WTC11 (cell line): ENCODE results near the gene FAM118B.

ENCODE experiments used
- ATF2 ChIP-seq: sonication (generic); formaldehyde crosslinking; IDR thresholded peaks from 2 replicates; pipeline ENCODE4 v1.8.1; 2022; ENCODE audit warnings: low read depth, missing genetic modification reagents, borderline replicate concordance
- CREM ChIP-seq: sonication (generic); formaldehyde crosslinking; IDR thresholded peaks from 2 replicates; pipeline ENCODE4 v1.8.1; 2022; ENCODE audit warnings: mild to moderate bottlenecking, missing genetic modification reagents, moderate library complexity
- CTCF ChIP-seq: fragments of 200-600 bp; IDR thresholded peaks from 2 replicates; pipeline ENCODE4 v1.8.0; 2022; ENCODE audit warnings: antibody characterized with exemption
- ELF4 ChIP-seq: sonication (generic); formaldehyde crosslinking; IDR thresholded peaks from 2 replicates; pipeline ENCODE4 v1.8.1; 2022; ENCODE audit warnings: low read depth, mild to moderate bottlenecking, moderate library complexity, missing genetic modification reagents
- ESRRA ChIP-seq: sonication (generic); formaldehyde crosslinking; IDR thresholded peaks from 2 replicates; pipeline ENCODE4 v1.8.1; 2022; ENCODE audit warnings: mild to moderate bottlenecking, missing genetic modification reagents, borderline replicate concordance
- FOXJ3 ChIP-seq: sonication (generic); formaldehyde crosslinking; IDR thresholded peaks from 2 replicates; pipeline ENCODE4 v1.9.0; 2021; ENCODE audit warnings: missing genetic modification reagents, mild to moderate bottlenecking, borderline replicate concordance
- FOXP4 ChIP-seq: sonication (generic); formaldehyde crosslinking; IDR thresholded peaks from 2 replicates; pipeline ENCODE4 v1.8.0; 2022; ENCODE audit warnings: mild to moderate bottlenecking, missing genetic modification reagents
- SP1 ChIP-seq: sonication (generic); formaldehyde crosslinking; conservative IDR thresholded peaks from 2 replicates; pipeline ENCODE4 v1.8.1; 2022; ENCODE audit warnings: missing genetic modification reagents
- ZNF138 ChIP-seq: sonication (generic); formaldehyde crosslinking; conservative IDR thresholded peaks from 2 replicates; pipeline ENCODE4 v1.8.1; 2022; ENCODE audit warnings: mild to moderate bottlenecking, moderate library complexity, missing genetic modification reagents
- ZNF317 ChIP-seq: sonication (generic); formaldehyde crosslinking; IDR thresholded peaks from 2 replicates; pipeline ENCODE4 v1.8.1; 2023; ENCODE audit warnings: low read depth, mild to moderate bottlenecking, moderate library complexity, missing genetic modification reagents, borderline replicate concordance
- ZSCAN18 ChIP-seq: fragments of 250-450 bp; sonication (Bioruptor Pico); IDR thresholded peaks from 2 replicates; pipeline ENCODE4 v2.1.2; 2022; ENCODE audit warnings: mild to moderate bottlenecking, moderate library complexity
- TF ChIP-seq, protein P1 (sequence below): sonication (generic); formaldehyde crosslinking; IDR thresholded peaks from 2 replicates; pipeline ENCODE4 v1.8.0; 2022; ENCODE audit warnings: mild to moderate bottlenecking, missing genetic modification reagents
- TF ChIP-seq, protein P2 (sequence below): sonication (generic); formaldehyde crosslinking; conservative IDR thresholded peaks from 2 replicates; pipeline ENCODE4 v1.8.1; 2022; ENCODE audit warnings: mild to moderate bottlenecking, missing genetic modification reagents

DNA sequence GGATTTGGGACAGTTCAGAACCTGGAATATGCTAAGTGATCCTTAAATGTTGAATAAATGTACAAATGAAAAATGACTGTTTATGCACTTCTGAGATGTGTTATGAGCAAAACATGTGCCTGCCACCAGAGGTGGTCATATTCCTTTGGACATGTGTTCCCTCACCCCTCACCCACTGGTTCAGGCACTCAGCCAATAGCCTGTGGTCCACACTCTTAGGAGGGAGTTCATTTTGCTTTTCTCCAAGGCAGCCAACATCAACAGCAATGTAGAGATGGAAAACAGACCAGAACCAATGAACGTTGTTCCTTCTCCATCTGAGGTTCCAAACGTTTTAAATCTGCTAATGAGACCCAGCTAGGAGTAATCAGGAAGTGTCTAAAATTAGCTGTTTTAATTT is 44.1 kb upstream of the FAM118B start:
- TF ChIP-seq ZSCAN18 (no peak), ELF4 (CRISPR knock-in tag) (no peak), CTCF (no peak), FOXJ3 (CRISPR knock-in tag) (no peak), FOXP4 (CRISPR knock-in tag) (no peak), ZNF317 (CRISPR knock-in tag) (no peak), ATF2 (no peak), SP1 (CRISPR knock-in tag) (no peak), ZNF138 (CRISPR knock-in tag) (no peak), ESRRA (no peak), CREM (CRISPR knock-in tag) (no peak)
- TF ChIP-seq, protein P1, sequence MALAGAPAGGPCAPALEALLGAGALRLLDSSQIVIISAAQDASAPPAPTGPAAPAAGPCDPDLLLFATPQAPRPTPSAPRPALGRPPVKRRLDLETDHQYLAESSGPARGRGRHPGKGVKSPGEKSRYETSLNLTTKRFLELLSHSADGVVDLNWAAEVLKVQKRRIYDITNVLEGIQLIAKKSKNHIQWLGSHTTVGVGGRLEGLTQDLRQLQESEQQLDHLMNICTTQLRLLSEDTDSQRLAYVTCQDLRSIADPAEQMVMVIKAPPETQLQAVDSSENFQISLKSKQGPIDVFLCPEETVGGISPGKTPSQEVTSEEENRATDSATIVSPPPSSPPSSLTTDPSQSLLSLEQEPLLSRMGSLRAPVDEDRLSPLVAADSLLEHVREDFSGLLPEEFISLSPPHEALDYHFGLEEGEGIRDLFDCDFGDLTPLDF (CRISPR knock-in tag), result no peak
- TF ChIP-seq, protein P2, sequence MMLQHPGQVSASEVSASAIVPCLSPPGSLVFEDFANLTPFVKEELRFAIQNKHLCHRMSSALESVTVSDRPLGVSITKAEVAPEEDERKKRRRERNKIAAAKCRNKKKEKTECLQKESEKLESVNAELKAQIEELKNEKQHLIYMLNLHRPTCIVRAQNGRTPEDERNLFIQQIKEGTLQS (CRISPR knock-in tag), result no peak
